GM18499 (cell line): Measurements from ENCODE around the gene RALGAPA2.

Experiments used
- ATAC-seq: cut with Tn5 transposase; IDR thresholded peaks from one replicate; pipeline ENCODE4 v1.9.1; 2021; ENCODE audit warnings: moderate number of reproducible peaks; ENCODE audit not compliant: insufficient read depth, unreplicated experiment

Gene RALGAPA2

GRCh38 chr20:20687319-20687718, 25.1 kb downstream of the RALGAPA2 start:
- ATAC-seq: no peak

GRCh38 chr20:20685635-20686034, 26.8 kb downstream of the RALGAPA2 start:
- ATAC-seq: no peak

GRCh38 chr20:20683481-20684321, 28.7 kb downstream of the RALGAPA2 start:
- no peak for ATAC-seq

- no peak for ATAC-seq
Observed at GRCh38 chr20:20683020-20683419, 29.4 kb downstream of the RALGAPA2 start.

GRCh38 chr20:20680991-20681508, 31.4 kb downstream of the RALGAPA2 start:
- ATAC-seq: no peak

- no peak for ATAC-seq
Observed at GRCh38 chr20:20679316-20679715, 33.1 kb downstream of the RALGAPA2 start.

GRCh38 chr20:20677186-20677585, 35.3 kb downstream of the RALGAPA2 start:
- no peak for ATAC-seq

- peak; percentile 98 for ATAC-seq
Observed at GRCh38 chr20:20668639-20669038, 43.8 kb downstream of the RALGAPA2 start.

- no peak for ATAC-seq
Observed at GRCh38 chr20:20666359-20666758, 46.1 kb downstream of the RALGAPA2 start.

- ATAC-seq: no peak
Observed at GRCh38 chr20:20665606-20666332, 46.7 kb downstream of the RALGAPA2 start.

- ATAC-seq: no peak
Observed at GRCh38 chr20:20664795-20665589, 47.5 kb downstream of the RALGAPA2 start.

GRCh38 chr20:20663841-20664240, 48.6 kb downstream of the RALGAPA2 start:
- ATAC-seq: no peak

- no peak for ATAC-seq
Observed at GRCh38 chr20:20658871-20659431, 53.5 kb downstream of the RALGAPA2 start.

GRCh38 chr20:20658123-20658522, 54.3 kb downstream of the RALGAPA2 start:
- ATAC-seq: no peak

GRCh38 chr20:20657092-20657491, 55.4 kb downstream of the RALGAPA2 start:
- ATAC-seq: no peak

GRCh38 chr20:20655883-20656282, 56.6 kb downstream of the RALGAPA2 start:
- ATAC-seq: no peak

GRCh38 chr20:20649945-20650344, 62.5 kb downstream of the RALGAPA2 start:
- ATAC-seq: no peak

GRCh38 chr20:20643927-20644326, 68.5 kb downstream of the RALGAPA2 start:
- no peak for ATAC-seq

GRCh38 chr20:20641783-20642182, 70.7 kb downstream of the RALGAPA2 start:
- no peak for ATAC-seq

- ATAC-seq: no peak
Observed at GRCh38 chr20:20638878-20639277, 73.6 kb downstream of the RALGAPA2 start.
